ENCODE data around the gene CAVIN2.

CAVIN2 gene

DNA sequence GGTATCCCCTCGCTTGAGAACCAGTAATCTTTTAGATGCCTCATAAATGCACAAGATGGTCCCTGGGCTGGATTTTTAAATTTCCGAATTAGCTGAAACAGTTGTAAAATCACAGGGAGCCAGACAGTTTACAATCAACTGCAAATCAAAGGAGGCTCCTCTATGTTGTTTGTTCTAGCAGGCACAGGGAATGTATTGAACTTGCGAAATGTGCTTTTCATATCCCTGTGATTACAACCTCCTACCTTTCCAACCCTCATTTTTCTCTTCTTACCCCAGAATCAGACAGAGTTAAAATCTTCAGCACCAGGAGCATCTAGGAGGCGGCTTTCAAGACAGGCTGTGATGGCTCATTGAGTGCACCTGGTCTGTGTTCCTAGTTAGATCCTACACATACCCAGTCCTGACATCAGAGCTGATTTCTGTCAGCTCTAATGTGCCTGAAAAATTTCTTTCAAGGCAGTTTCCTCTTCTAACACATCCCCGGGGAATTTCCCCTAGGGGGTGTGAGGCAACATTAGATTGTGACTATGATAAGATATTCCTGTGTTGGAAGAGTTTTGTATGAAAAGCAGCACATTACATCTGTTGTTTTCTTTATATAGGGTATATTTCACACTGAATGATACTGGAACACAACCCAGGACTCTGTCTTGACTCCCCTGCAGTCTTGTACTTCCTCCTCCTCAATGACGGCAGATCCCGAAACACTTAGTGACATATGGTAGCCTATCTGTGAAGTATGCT lies 17.9 kb upstream of the CAVIN2 start:
- TF ChIP-seq, protein P1, sequence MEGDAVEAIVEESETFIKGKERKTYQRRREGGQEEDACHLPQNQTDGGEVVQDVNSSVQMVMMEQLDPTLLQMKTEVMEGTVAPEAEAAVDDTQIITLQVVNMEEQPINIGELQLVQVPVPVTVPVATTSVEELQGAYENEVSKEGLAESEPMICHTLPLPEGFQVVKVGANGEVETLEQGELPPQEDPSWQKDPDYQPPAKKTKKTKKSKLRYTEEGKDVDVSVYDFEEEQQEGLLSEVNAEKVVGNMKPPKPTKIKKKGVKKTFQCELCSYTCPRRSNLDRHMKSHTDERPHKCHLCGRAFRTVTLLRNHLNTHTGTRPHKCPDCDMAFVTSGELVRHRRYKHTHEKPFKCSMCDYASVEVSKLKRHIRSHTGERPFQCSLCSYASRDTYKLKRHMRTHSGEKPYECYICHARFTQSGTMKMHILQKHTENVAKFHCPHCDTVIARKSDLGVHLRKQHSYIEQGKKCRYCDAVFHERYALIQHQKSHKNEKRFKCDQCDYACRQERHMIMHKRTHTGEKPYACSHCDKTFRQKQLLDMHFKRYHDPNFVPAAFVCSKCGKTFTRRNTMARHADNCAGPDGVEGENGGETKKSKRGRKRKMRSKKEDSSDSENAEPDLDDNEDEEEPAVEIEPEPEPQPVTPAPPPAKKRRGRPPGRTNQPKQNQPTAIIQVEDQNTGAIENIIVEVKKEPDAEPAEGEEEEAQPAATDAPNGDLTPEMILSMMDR (IDR thresholded peaks at IDR 0.05; ENCODE audit: insufficient read depth, low read length, poor library complexity, severe bottlenecking): no peak
- H3K27me3 ChIP-seq (replicated peaks; ENCODE audit: control insufficient read depth, insufficient read depth, low read length): no peaks in the 10 kb centered on the region; the same call in 1 of the 2 replicates
- no peak overlapping the region for H3K4me3 ChIP-seq (replicated peaks; ENCODE audit: low read depth, low read length)
- no peak for DNase-seq (ENCODE audit: extremely low read depth, insufficient read length)
- no peaks in the 10 kb centered on the region for H3K36me3 ChIP-seq (ENCODE audit: control insufficient read depth, insufficient read depth, low read length)

DNA sequence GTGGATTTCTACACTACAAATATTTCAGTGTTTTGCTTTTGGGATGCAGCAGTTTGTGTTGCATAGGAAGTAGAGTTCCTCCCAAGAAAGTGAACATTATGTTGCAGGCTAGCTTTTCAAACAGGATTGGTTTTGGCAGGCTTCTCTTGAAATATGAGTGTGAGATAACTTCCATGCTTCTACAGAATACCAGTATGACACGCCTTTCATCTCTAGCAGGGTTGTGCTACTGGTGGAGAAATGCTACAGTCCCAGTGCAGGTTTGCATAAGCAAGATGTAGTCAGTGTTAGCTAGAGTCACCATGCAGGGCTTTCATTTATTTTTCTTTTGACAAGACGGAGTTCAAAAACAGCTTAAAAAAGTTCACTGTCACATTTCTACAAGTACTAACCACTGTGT lies 17.1 kb upstream of the CAVIN2 start:
- H3K4me3 ChIP-seq (replicated peaks; ENCODE audit: low read depth, low read length): no peak overlapping the region
- no peaks in the 10 kb centered on the region; the same call in 1 of the 2 replicates for H3K27me3 ChIP-seq (replicated peaks; ENCODE audit: control insufficient read depth, insufficient read depth, low read length)
- no peaks in the 10 kb centered on the region for H3K36me3 ChIP-seq (ENCODE audit: control insufficient read depth, insufficient read depth, low read length)
- DNase-seq (ENCODE audit: extremely low read depth, insufficient read length): no peak
- TF ChIP-seq, protein P1 (IDR thresholded peaks at IDR 0.05; ENCODE audit: insufficient read depth, low read length, poor library complexity, severe bottlenecking): no peak

DNA sequence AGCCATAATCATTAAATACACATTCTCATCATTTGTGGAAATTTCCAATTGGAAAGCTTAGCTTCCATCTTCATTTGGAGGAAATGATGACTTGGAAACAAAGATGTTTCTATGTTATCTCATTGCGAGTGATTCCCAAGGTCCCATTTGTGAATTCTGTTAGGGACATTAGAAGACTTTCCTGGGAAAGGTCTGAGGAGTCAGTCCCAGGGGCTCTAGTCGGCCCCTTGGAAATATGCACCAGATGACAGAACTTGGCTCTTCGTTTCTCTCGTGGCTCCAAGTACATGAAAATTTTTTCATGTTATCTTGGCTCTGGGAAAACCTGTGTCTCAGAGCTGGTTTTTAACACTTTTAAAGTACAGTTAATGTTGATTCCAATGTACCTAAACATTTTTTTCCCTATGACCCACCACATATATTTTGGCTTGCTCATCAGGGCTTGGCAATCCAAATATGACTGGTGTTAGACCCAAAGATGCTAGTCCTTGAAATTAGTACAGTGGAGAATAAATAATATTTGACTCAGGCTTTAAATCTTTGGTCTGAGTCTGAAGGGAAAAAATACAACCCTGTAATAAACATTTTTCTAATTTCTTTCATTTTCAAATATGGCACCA lies 15.4 kb upstream of the CAVIN2 start:
- DNase-seq (ENCODE audit: extremely low read depth, insufficient read length): no peak
- Histone ChIP-seq H3K27me3 (replicated peaks; ENCODE audit: control insufficient read depth, insufficient read depth, low read length) (no peaks in the 10 kb centered on the region; the same call in 1 of the 2 replicates), H3K36me3 (ENCODE audit: control insufficient read depth, insufficient read depth, low read length) (no peaks in the 10 kb centered on the region), H3K4me3 (replicated peaks; ENCODE audit: low read depth, low read length) (no peak overlapping the region)
- TF ChIP-seq, protein P1 (IDR thresholded peaks at IDR 0.05; ENCODE audit: insufficient read depth, low read length, poor library complexity, severe bottlenecking): no peak

DNA sequence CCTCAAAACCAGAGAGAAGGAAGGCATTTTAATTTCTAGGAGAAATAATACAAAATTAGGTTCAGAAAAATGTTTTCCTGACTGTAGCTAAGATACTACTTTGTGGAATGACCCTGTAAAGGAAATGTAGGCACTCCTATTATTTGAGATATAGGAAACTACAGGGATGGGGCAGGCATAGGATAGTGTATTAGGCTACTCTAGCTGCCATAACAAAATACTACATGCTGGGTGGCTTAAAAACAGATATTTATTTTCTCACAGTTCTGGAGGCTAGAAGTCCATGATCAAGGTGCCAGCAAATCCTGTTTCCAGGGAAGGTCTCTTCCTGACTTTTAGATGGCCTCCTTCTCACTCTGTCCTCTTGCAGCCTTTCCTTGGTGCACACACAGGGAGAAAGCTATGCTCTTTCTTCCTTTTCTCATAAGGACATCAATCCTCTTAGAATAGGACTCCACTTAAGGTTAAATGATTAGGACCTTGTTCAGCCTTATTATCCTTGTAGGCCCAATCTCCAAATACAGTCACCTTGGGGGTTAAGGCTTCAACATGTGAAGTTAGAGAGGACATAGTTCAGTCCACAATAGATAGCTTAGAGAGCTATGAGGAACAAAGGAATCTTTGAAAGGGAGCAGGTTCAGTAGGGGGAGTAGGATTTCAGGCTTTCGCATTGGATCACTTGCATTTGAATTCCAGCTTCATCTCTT lies 14.0 kb upstream of the CAVIN2 start:
- no peaks in the 10 kb centered on the region for H3K27me3 ChIP-seq (replicated peaks; ENCODE audit: control insufficient read depth, insufficient read depth, low read length)
- H3K36me3 ChIP-seq (ENCODE audit: control insufficient read depth, insufficient read depth, low read length): no peaks in the 10 kb centered on the region
- TF ChIP-seq, protein P1 (IDR thresholded peaks at IDR 0.05; ENCODE audit: insufficient read depth, low read length, poor library complexity, severe bottlenecking): no peak
- DNase-seq (ENCODE audit: extremely low read depth, insufficient read length): no peak
- H3K4me3 ChIP-seq (replicated peaks; ENCODE audit: low read depth, low read length): no peak overlapping the region

DNA sequence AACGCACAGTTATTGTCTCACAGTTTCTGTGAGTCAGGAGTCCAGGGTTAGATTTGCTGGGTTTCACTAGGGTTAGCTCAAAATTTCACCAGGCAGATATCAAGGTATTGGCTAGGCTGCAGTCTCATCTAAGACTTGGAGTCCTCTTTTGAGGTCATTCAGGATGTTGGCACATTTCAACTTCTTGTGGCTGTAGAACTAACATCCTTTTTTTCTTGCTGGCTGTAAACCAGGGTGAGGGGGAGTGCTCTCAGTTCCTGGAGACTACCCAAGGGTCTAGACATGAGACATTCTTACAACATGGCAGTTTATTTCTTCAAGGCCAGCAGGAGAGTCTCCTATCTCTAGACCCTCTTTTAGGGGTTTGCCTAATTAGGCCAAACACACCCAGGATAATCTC lies 12.8 kb upstream of the CAVIN2 start:
- TF ChIP-seq, protein P1 (IDR thresholded peaks at IDR 0.05; ENCODE audit: insufficient read depth, low read length, poor library complexity, severe bottlenecking): no peak
- no peak overlapping the region for H3K4me3 ChIP-seq (replicated peaks; ENCODE audit: low read depth, low read length)
- no peaks in the 10 kb centered on the region for H3K36me3 ChIP-seq (ENCODE audit: control insufficient read depth, insufficient read depth, low read length)
- no peaks in the 10 kb centered on the region for H3K27me3 ChIP-seq (replicated peaks; ENCODE audit: control insufficient read depth, insufficient read depth, low read length)
- no peak for DNase-seq (ENCODE audit: extremely low read depth, insufficient read length)
